ENCODE results near the gene ZSWIM7.

DNA sequence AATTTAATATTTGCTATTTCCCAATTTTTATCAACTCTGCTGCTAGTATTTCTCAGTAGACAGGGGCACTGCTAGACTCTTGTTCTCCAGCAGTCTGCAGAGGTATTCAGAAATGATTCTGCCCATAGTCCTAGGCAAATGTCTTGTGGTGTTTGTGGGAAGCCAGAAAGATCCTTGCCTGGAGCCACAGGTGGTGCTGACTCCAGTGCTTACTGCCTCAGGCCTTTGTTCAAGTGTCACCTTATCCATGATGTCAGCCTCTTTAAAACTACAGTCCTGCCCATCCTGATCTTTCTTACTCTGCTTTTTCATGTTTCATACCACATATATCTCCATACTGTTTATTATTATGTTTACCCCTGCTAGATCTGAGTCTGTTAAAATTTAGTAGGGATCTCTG lies 26.5 kb downstream of the ZSWIM7 start:
- TF ChIP-seq CREB1 (CRISPR knock-in tag; IDR thresholded peaks at IDR 0.05) (no peak), SP1 (CRISPR knock-in tag; conservative IDR thresholded peaks at IDR 0.05) (no peak)
- TF ChIP-seq, protein P1, sequence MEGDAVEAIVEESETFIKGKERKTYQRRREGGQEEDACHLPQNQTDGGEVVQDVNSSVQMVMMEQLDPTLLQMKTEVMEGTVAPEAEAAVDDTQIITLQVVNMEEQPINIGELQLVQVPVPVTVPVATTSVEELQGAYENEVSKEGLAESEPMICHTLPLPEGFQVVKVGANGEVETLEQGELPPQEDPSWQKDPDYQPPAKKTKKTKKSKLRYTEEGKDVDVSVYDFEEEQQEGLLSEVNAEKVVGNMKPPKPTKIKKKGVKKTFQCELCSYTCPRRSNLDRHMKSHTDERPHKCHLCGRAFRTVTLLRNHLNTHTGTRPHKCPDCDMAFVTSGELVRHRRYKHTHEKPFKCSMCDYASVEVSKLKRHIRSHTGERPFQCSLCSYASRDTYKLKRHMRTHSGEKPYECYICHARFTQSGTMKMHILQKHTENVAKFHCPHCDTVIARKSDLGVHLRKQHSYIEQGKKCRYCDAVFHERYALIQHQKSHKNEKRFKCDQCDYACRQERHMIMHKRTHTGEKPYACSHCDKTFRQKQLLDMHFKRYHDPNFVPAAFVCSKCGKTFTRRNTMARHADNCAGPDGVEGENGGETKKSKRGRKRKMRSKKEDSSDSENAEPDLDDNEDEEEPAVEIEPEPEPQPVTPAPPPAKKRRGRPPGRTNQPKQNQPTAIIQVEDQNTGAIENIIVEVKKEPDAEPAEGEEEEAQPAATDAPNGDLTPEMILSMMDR (IDR thresholded peaks at IDR 0.05): no peak
- TF ChIP-seq, protein P2, sequence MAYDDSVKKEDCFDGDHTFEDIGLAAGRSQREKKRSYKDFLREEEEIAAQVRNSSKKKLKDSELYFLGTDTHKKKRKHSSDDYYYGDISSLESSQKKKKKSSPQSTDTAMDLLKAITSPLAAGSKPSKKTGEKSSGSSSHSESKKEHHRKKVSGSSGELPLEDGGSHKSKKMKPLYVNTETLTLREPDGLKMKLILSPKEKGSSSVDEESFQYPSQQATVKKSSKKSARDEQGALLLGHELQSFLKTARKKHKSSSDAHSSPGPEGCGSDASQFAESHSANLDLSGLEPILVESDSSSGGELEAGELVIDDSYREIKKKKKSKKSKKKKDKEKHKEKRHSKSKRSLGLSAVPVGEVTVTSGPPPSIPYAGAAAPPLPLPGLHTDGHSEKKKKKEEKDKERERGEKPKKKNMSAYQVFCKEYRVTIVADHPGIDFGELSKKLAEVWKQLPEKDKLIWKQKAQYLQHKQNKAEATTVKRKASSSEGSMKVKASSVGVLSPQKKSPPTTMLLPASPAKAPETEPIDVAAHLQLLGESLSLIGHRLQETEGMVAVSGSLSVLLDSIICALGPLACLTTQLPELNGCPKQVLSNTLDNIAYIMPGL (CRISPR knock-in tag; IDR thresholded peaks at IDR 0.05): no peak

Measured in WTC11 (cell line).